HepG2 (cell line): ENCODE measurements around the gene IER2. TPM values are rescaled to one million over a fixed set of nuclear protein-coding genes. Genes with fewer than 3 reads are reported as not detected.
A peak's percentile ranks its signal among the peaks of the same experiment; 100 is the strongest.

Source experiments
- AGO1 ChIP-seq: fragments of 200-400 bp; formaldehyde crosslinking; IDR thresholded peaks from 2 replicates; pipeline ENCODE4 v1.6.1; 2017; ENCODE audit warnings: mild to moderate bottlenecking, low read depth, low read length, moderate library complexity; ENCODE audit not compliant: poor library complexity, severe bottlenecking
- ATM ChIP-seq: fragments of 450-650 bp; IDR thresholded peaks from 2 replicates; pipeline ENCODE4 v1.7.1; 2017; ENCODE audit warnings: mild to moderate bottlenecking, borderline replicate concordance
- HNRNPUL1 ChIP-seq: fragments of 200-400 bp; formaldehyde crosslinking; IDR thresholded peaks from 2 replicates; pipeline ENCODE4 v1.6.1; 2017; ENCODE audit warnings: low read depth, mild to moderate bottlenecking, low read length, moderate library complexity
- HOXD1 ChIP-seq: sonication (generic); formaldehyde crosslinking; IDR thresholded peaks from 2 replicates; pipeline ENCODE4 v1.5.0; 2020; ENCODE audit warnings: missing genetic modification reagents
- MAFG ChIP-seq: sonication (generic); formaldehyde crosslinking; IDR thresholded peaks from 2 replicates; pipeline ENCODE4 v1.5.1; 2020; ENCODE audit warnings: mild to moderate bottlenecking, missing genetic modification reagents
- NFIB ChIP-seq: sonication (generic); formaldehyde crosslinking; IDR thresholded peaks from 2 replicates; pipeline ENCODE4 v1.9.0; 2021; ENCODE audit warnings: missing genetic modification reagents, mild to moderate bottlenecking, borderline replicate concordance
- SALL1 ChIP-seq: sonication (generic); formaldehyde crosslinking; IDR thresholded peaks from 2 replicates; pipeline ENCODE4 v1.8.0; 2022; ENCODE audit warnings: mild to moderate bottlenecking, missing genetic modification reagents
- ZIK1 ChIP-seq: sonication (generic); formaldehyde crosslinking; IDR thresholded peaks from 2 replicates; pipeline ENCODE4 v1.5.0; 2020; ENCODE audit warnings: mild to moderate bottlenecking, low read depth, missing genetic modification reagents, borderline replicate concordance
- ZNF709 ChIP-seq: sonication (generic); formaldehyde crosslinking; IDR thresholded peaks from 2 replicates; pipeline ENCODE4 v1.5.0; 2020; ENCODE audit warnings: mild to moderate bottlenecking, missing genetic modification reagents
- polyA plus RNA-seq, 8 experiments: library from polyadenylated mRNA; depleted of rRNA in 3 of 8; stranded (reverse) in 7 of 8; unstranded in 1 of 8; fragments of >200 nt; fragmentation: Illumina TruSeq in 4 of 8; extraction: Trizol in 4 of 8; gene quantifications; 2 replicates each; pipeline versions ENCODE4 v1.2.1 to v1.2.3, GENCODE V29; 2011 to 2016; ENCODE audit warnings: low read depth in 4 of 8, missing spikeins in 1 of 8, mixed read lengths in 1 of 8; ENCODE audit not compliant: insufficient read depth in 1 of 8
- total RNA-seq, 5 experiments: library from RNA; depleted of rRNA; stranded (reverse); fragments of >200 nt; fragmentation: Illumina TruSeq; extraction: Trizol; gene quantifications; 2 replicates each; pipeline ENCODE4 v1.2.3, GENCODE V29; 2016; ENCODE audit warnings: low read depth in 1 of 5
- TF ChIP-seq, protein P1 (sequence below): sonication (generic); formaldehyde crosslinking; IDR thresholded peaks from 2 replicates; pipeline ENCODE4 v1.8.1; 2022; ENCODE audit warnings: mild to moderate bottlenecking, missing genetic modification reagents
- TF ChIP-seq, protein P2 (sequence below): IDR thresholded peaks from 2 replicates; pipeline ENCODE4 v1.6.1; 2016; ENCODE audit warnings: missing genetic modification reagents, missing compliant biosample characterization
- TF ChIP-seq, protein P3 (sequence below): sonication (generic); formaldehyde crosslinking; IDR thresholded peaks from 2 replicates; pipeline ENCODE4 v1.9.0; 2021; ENCODE audit warnings: missing genetic modification reagents, mild to moderate bottlenecking, borderline replicate concordance
- TF ChIP-seq, protein P4 (sequence below), 2 experiments: sonication (generic) in 1 of 2; formaldehyde crosslinking in 1 of 2; IDR thresholded peaks; 2 replicates each; pipeline versions ENCODE4 v1.4.0 to v1.6.1; 2018 to 2020; ENCODE audit warnings: missing genetic modification reagents in 2 of 2, borderline replicate concordance in 1 of 2, low read depth in 1 of 2, mild to moderate bottlenecking in 1 of 2, missing biosample characterization in 1 of 2
- TF ChIP-seq, protein P5 (sequence below): sonication (generic); formaldehyde crosslinking; IDR thresholded peaks from 2 replicates; pipeline ENCODE4 v1.4.0; 2020; ENCODE audit warnings: mild to moderate bottlenecking, missing genetic modification reagents, borderline replicate concordance
- TF ChIP-seq, protein P6 (sequence below): sonication (generic); formaldehyde crosslinking; IDR thresholded peaks from 2 replicates; pipeline ENCODE4 v1.5.1; 2020; ENCODE audit warnings: mild to moderate bottlenecking, moderate library complexity, missing genetic modification reagents

The IER2 gene
- total and polyA plus RNA-seq, 2 of the 13 experiments (the other 11 are each of a cell fraction or from before 2014, with no cell fraction given): 10.1 to 14.3 TPM

DNA sequence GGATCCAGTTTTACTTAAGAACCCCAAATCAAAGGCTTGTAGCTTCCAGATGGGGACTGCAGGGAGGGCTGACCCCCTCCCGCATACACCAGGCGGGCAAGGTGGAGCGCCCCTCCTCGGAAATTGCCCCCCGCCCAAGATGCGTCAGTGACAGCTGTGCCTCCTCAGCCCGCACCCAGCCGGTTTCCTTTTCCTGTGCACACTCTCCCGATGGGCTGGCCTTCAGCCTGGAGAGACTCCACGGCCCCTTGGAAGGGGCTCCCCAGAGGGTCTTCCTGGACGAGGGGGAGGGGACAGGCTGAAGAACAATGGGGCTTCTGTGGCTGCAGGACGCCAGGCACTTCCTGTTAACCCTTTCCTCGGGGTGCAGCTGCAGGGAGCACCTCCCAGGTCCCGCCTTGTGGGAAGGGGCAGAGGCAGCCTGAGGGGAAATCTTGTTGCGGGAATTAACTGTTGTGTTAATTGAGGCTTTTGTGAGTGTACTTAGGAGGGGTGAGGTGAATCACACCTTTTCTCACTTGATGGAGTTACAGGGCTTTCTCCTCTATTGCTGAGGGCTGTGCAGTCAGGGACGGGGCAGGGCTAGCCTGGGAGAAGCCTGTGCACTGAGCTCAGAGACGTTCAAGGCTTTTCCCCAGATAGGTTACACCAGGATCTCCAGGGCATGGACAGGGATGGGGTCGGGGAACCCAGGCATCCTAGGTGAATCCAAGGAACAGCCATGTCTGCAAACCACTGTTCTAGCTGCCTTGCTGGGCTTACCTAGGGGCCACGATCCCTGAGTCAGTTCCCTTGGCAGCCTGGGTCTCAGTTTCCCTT is 14.3 kb downstream of the IER2 start (continued):
- TF ChIP-seq ZNF709 (CRISPR knock-in tag): no peak
- peak; percentile 84 for TF ChIP-seq SALL1 (CRISPR knock-in tag)
- TF ChIP-seq ZIK1 (CRISPR knock-in tag): peak; percentile 63; the same call in 1 of the 2 replicates
- TF ChIP-seq NFIB (CRISPR knock-in tag): no peak
- TF ChIP-seq, protein P1, sequence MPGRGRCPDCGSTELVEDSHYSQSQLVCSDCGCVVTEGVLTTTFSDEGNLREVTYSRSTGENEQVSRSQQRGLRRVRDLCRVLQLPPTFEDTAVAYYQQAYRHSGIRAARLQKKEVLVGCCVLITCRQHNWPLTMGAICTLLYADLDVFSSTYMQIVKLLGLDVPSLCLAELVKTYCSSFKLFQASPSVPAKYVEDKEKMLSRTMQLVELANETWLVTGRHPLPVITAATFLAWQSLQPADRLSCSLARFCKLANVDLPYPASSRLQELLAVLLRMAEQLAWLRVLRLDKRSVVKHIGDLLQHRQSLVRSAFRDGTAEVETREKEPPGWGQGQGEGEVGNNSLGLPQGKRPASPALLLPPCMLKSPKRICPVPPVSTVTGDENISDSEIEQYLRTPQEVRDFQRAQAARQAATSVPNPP (CRISPR knock-in tag): no peak
- TF ChIP-seq MAFG: no peak
- TF ChIP-seq, protein P2, sequence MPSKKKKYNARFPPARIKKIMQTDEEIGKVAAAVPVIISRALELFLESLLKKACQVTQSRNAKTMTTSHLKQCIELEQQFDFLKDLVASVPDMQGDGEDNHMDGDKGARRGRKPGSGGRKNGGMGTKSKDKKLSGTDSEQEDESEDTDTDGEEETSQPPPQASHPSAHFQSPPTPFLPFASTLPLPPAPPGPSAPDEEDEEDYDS (CRISPR knock-in tag): peak; percentile 82
- 0 out of 2 replicates have a peak, but pooled peaks have one; percentile 59 for TF ChIP-seq HOXD1 (CRISPR knock-in tag)
- TF ChIP-seq, protein P3, sequence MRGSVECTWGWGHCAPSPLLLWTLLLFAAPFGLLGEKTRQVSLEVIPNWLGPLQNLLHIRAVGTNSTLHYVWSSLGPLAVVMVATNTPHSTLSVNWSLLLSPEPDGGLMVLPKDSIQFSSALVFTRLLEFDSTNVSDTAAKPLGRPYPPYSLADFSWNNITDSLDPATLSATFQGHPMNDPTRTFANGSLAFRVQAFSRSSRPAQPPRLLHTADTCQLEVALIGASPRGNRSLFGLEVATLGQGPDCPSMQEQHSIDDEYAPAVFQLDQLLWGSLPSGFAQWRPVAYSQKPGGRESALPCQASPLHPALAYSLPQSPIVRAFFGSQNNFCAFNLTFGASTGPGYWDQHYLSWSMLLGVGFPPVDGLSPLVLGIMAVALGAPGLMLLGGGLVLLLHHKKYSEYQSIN (CRISPR knock-in tag): no peak
- no peak for TF ChIP-seq AGO1
- TF ChIP-seq, protein P4, sequence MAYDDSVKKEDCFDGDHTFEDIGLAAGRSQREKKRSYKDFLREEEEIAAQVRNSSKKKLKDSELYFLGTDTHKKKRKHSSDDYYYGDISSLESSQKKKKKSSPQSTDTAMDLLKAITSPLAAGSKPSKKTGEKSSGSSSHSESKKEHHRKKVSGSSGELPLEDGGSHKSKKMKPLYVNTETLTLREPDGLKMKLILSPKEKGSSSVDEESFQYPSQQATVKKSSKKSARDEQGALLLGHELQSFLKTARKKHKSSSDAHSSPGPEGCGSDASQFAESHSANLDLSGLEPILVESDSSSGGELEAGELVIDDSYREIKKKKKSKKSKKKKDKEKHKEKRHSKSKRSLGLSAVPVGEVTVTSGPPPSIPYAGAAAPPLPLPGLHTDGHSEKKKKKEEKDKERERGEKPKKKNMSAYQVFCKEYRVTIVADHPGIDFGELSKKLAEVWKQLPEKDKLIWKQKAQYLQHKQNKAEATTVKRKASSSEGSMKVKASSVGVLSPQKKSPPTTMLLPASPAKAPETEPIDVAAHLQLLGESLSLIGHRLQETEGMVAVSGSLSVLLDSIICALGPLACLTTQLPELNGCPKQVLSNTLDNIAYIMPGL (CRISPR knock-in tag; IDR thresholded peaks at IDR 0.05; ENCODE audit: borderline replicate concordance in 1 of 2, low read depth in 1 of 2): no peak
- TF ChIP-seq, protein P5, sequence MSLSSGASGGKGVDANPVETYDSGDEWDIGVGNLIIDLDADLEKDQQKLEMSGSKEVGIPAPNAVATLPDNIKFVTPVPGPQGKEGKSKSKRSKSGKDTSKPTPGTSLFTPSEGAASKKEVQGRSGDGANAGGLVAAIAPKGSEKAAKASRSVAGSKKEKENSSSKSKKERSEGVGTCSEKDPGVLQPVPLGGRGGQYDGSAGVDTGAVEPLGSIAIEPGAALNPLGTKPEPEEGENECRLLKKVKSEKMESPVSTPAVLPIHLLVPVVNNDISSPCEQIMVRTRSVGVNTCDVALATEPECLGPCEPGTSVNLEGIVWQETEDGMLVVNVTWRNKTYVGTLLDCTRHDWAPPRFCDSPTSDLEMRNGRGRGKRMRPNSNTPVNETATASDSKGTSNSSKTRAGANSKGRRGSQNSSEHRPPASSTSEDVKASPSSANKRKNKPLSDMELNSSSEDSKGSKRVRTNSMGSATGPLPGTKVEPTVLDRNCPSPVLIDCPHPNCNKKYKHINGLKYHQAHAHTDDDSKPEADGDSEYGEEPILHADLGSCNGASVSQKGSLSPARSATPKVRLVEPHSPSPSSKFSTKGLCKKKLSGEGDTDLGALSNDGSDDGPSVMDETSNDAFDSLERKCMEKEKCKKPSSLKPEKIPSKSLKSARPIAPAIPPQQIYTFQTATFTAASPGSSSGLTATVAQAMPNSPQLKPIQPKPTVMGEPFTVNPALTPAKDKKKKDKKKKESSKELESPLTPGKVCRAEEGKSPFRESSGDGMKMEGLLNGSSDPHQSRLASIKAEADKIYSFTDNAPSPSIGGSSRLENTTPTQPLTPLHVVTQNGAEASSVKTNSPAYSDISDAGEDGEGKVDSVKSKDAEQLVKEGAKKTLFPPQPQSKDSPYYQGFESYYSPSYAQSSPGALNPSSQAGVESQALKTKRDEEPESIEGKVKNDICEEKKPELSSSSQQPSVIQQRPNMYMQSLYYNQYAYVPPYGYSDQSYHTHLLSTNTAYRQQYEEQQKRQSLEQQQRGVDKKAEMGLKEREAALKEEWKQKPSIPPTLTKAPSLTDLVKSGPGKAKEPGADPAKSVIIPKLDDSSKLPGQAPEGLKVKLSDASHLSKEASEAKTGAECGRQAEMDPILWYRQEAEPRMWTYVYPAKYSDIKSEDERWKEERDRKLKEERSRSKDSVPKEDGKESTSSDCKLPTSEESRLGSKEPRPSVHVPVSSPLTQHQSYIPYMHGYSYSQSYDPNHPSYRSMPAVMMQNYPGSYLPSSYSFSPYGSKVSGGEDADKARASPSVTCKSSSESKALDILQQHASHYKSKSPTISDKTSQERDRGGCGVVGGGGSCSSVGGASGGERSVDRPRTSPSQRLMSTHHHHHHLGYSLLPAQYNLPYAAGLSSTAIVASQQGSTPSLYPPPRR (CRISPR knock-in tag): peak; percentile 25; the same call in 1 of the 2 replicates
- TF ChIP-seq, protein P6, sequence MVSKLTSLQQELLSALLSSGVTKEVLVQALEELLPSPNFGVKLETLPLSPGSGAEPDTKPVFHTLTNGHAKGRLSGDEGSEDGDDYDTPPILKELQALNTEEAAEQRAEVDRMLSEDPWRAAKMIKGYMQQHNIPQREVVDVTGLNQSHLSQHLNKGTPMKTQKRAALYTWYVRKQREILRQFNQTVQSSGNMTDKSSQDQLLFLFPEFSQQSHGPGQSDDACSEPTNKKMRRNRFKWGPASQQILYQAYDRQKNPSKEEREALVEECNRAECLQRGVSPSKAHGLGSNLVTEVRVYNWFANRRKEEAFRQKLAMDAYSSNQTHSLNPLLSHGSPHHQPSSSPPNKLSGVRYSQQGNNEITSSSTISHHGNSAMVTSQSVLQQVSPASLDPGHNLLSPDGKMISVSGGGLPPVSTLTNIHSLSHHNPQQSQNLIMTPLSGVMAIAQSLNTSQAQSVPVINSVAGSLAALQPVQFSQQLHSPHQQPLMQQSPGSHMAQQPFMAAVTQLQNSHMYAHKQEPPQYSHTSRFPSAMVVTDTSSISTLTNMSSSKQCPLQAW (CRISPR knock-in tag): peak; percentile 88
- TF ChIP-seq HNRNPUL1: no peak
- no peak for TF ChIP-seq ATM
